ENCODE measurements around the gene SFRP4. TPM values are rescaled to one million over a fixed set of nuclear protein-coding genes. Genes with fewer than 3 reads are reported as not detected.

SFRP4 gene
- 0.09 and 8.9 TPM in 2 replicates for total RNA-seq

DNA sequence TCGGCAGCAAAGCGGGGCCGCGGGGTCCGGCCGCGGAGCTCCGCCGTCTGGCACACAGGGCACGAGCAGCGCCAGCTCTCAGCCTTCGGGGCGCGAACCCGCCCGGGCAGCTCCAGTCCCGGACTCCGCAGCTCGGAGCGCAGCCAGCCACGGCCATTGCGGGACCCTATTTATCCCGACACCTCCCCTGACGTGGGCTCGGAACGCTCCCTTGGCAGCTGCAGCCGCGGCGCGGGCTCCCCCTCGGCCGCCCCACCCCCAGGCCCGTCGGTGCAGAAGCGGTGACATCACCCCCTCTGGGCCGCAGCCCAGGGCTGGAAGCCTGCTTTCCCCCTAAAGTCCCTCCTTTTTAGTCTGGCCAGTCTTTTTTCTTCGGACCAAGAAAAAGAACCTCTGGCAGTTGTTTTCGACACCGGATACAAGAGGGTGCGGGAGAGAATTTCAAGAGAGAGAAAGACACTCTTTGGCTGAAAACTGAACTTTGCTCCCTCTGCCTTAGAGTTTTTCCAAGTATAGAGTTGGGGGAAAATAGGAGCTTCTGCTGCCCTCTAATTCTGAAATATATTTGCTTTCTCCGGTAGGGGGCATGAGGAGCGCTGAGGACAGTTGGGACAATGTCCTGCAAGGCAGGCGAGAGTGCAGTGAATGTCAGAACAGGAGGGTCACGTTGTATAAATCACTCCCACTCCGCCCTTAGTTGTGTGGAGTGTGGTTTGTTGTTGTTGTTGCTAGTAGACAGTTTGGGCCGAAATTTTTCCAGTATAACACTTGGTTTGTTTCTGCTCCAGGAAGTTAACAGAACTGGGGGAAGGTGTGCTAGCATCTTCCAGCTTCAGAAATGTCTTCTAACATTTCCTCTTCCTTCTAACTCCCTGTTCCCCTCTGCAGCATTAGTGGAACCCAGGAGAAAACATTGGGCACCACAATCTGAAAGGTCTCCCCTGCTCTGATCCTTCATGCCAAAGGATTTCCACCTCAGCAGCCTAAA lies at the start of gene SFRP4:
Gene SFRP4, minus strand, starts transcription at position 145 of the 988 bp plus-strand sequence. CDS start 280 bp downstream, outside the sequence.

DNA sequence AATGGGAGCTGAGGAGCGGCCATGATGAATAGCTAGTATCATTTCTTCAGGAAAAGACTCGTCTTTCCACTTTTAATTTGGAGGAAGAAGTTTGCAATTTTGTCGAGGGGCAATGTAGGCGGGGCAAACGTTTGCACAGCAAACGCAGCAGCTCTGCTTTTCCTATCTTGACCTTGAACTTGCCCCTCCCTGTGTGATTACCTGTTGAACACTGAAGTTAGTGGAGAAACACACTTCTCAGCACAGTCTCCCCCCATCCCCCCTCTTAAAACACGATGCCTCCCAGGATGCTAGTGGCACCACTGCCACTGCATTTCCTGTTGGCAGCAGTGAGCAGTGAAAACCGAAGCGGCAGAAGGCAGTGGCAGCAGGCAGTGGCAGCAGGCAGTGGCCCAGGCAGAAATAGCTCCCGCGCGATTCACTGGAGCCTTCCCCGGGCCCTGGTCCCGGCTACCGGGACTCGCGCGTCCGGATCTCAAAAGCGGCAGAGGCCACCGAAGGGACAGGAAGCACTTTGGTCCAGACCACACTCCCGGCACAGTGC lies 3.8 kb upstream of the SFRP4 start, which contains the start of gene EPDR1:
Gene EPDR1, plus strand, starts transcription at position 336 of the 544 bp plus-strand sequence. CDS start 300 bp downstream, outside the sequence.

Other genes starting within 250 kb of the SFRP4 start
- gene GPR141, start 233.1 kb downstream of the SFRP4 start, total RNA-seq: not detected in 2 replicates
- not detected in 2 replicates for gene NME8, start 68.2 kb downstream of the SFRP4 start, total RNA-seq
- gene EPDR1, start 3.8 kb upstream of the SFRP4 start, total RNA-seq: 0.18 and 14.8 TPM in 2 replicates

Data from endothelial cell of coronary artery (primary cell).